GM12878 (cell line): ENCODE results near the gene TGFBRAP1. TPM values are rescaled to one million over a fixed set of nuclear protein-coding genes. Genes with fewer than 3 reads are reported as not detected.

Experiments
- ATAC-seq: fragments of 200-7000 bp; cut with Tn5 transposase; 3 replicates; pipeline ENCODE4 v1.9.1; 2020; ENCODE audit warnings: mild to moderate bottlenecking, moderate library complexity
- Bru-seq: library from RNA; stranded (reverse); fragments of 400-500 nt; gene quantifications from one replicate; lab custom pipeline; 2021; lab: Mats Ljungman, UMichigan
- BruChase-seq, 2 experiments: library from RNA; stranded (reverse); fragments of 400-500 nt; gene quantifications; one replicate each; lab custom pipeline; 2021; lab: Mats Ljungman, UMichigan
- BruUV-seq: library from RNA; stranded (reverse); fragments of 400-500 nt; replicated peaks from 2 replicates; lab custom pipeline; 2021; lab: Mats Ljungman, UMichigan
- CTCF ChIA-PET: fragments of 300-600 bp; sonication (Branson Sonifier 250); formaldehyde crosslinking; extraction: SDS; loops from one replicate; lab custom pipeline; 2021; ENCODE audit warnings: inconsistent platforms; lab: Yijun Ruan, JAX
- POLR2A ChIA-PET: fragments of 350-600 bp; formaldehyde crosslinking; extraction: SDS; loops from one replicate; lab custom pipeline; 2021; ENCODE audit warnings: inconsistent platforms; lab: Charles Lee
- RAD21 ChIA-PET: fragments of 300-600 bp; sonication (Branson Sonifier 250); formaldehyde crosslinking; loops from one replicate; lab custom pipeline; 2023; ENCODE audit warnings: antibody characterized with exemption; ENCODE audit not compliant: unreplicated experiment; lab: Charles Lee
- SMC1A ChIA-PET: fragments of 300-600 bp; sonication (Branson Sonifier 250); formaldehyde crosslinking; loops from one replicate; lab custom pipeline; 2023; ENCODE audit not compliant: unreplicated experiment, uncharacterized antibody; lab: Charles Lee
- DNase-seq: peaks from one replicate; pipeline ENCODE4 v3.0.0-alpha.2; 2011; ENCODE audit warnings: low read depth, low spot score
- FAIRE-seq: peaks from 3 replicates; lab custom pipeline; 2011; peaks lifted over from hg19 to GRCh38; lab: Jason Lieb, UNC
- H2AFZ ChIP-seq: 2 replicates; pipeline ENCODE4 v1.6.0; 2011; ENCODE audit warnings: low read depth, low read length, control low read depth; ENCODE audit not compliant: control insufficient read depth
- H3K27ac ChIP-seq: 2 replicates; pipeline ENCODE4 v1.5.1; 2011; ENCODE audit warnings: control low read depth; ENCODE audit not compliant: control insufficient read depth, insufficient read depth
- H3K27me3 ChIP-seq, 2 experiments: replicated peaks in 1 of 2; 2 replicates each; pipeline versions ENCODE4 v1.6.0 to v1.6.1; 2011; ENCODE audit warnings: low read length in 1 of 2; ENCODE audit not compliant: control insufficient read depth in 2 of 2, insufficient read depth in 2 of 2
- H3K36me3 ChIP-seq, 2 experiments: 2 replicates each; pipeline ENCODE4 v1.5.1; 2011; ENCODE audit warnings: low read length in 1 of 2; ENCODE audit not compliant: control insufficient read depth in 2 of 2, insufficient read depth in 2 of 2
- H3K4me1 ChIP-seq: 2 replicates; pipeline ENCODE4 v1.6.1; 2011; ENCODE audit warnings: mild to moderate bottlenecking, low read length, moderate library complexity, mixed read lengths; ENCODE audit not compliant: control insufficient read depth, insufficient read depth
- H3K4me2 ChIP-seq: 2 replicates; pipeline ENCODE4 v1.6.0; 2011; ENCODE audit warnings: control low read depth; ENCODE audit not compliant: control insufficient read depth, insufficient read depth
- H3K4me3 ChIP-seq: fragments of 200-600 bp; sonication (generic); 2 replicates; pipeline ENCODE4 v1.5.1; 2016
- H3K79me2 ChIP-seq: 2 replicates; pipeline ENCODE4 v1.6.0; 2011; ENCODE audit warnings: low read length; ENCODE audit not compliant: control insufficient read depth, insufficient read depth
- H3K9ac ChIP-seq: 2 replicates; pipeline ENCODE4 v1.8.0; 2011; ENCODE audit warnings: low read length, control low read depth, mixed read lengths; ENCODE audit not compliant: control insufficient read depth, insufficient read depth
- H3K9me3 ChIP-seq: replicated peaks from 3 replicates; pipeline ENCODE4 v1.5.1; 2011; ENCODE audit warnings: mild to moderate bottlenecking, low read length; ENCODE audit not compliant: control insufficient read depth, insufficient read depth
- H4K20me1 ChIP-seq: 2 replicates; pipeline ENCODE4 v1.6.0; 2011; ENCODE audit not compliant: control insufficient read depth, insufficient read depth
- ATF7 ChIP-seq: fragments of 450-650 bp; IDR thresholded peaks from 2 replicates; pipeline ENCODE4 v1.6.1; 2016; ENCODE audit warnings: low read depth, mild to moderate bottlenecking
- YBX1 ChIP-seq: fragments of 450-650 bp; IDR thresholded peaks from 2 replicates; pipeline ENCODE4 v1.6.1; 2016; ENCODE audit warnings: antibody characterized with exemption
- ZNF207 ChIP-seq: fragments of 450-650 bp; IDR thresholded peaks from 2 replicates; pipeline ENCODE4 v1.6.1; 2014; ENCODE audit warnings: antibody characterized with exemption, mild to moderate bottlenecking, borderline replicate concordance
- ZNF217 ChIP-seq: fragments of 450-650 bp; IDR thresholded peaks from 2 replicates; pipeline ENCODE4 v1.6.1; 2017; ENCODE audit warnings: antibody characterized with exemption, mild to moderate bottlenecking
- ZSCAN29 ChIP-seq: fragments of 450-650 bp; IDR thresholded peaks from 2 replicates; pipeline ENCODE4 v1.6.1; 2017; ENCODE audit warnings: mild to moderate bottlenecking, moderate library complexity
- WGBS: methylation state at CpG from one replicate; pipeline ENCODE4 v1.1.6; 2016; ENCODE audit warnings: low lambda C conversion rate; ENCODE audit not compliant: insufficient replicate concordance, insufficient coverage; ENCODE audit errors: missing lambda C conversion rate; 5-methylcytosine and 5-hydroxymethylcytosine counted together
- in situ Hi-C: fragments of 300-500 bp; cut with MboI; formaldehyde crosslinking; loops from 9 replicates; pipeline ENCODE4 v1.14.3; 2018; ENCODE audit warnings: mixed read lengths
- intact Hi-C: fragments of 100-400 bp; cut with micrococcal nuclease; formaldehyde crosslinking; loops from one replicate; pipeline ENCODE4 v1.14.2; 2022; ENCODE audit not compliant: unreplicated experiment
- long read RNA-seq, 2 experiments: library from polyadenylated mRNA; unstranded; transcript quantifications; one replicate each; pipeline ENCODE4 v2.0.0, GENCODE V29; 2019 to 2020
- polyA minus RNA-seq, 3 experiments: library from RNA; depleted of rRNA, polyadenylated mRNA; stranded (reverse); fragments of >200 nt; gene quantifications; 2 replicates each; pipeline ENCODE4 v1.2.3, GENCODE V29; 2011
- polyA plus RNA-seq, 11 experiments: library from polyadenylated mRNA; depleted of rRNA in 4 of 11; unstranded in 6 of 11; stranded (reverse) in 5 of 11; fragments of >200 nt; fragmentation: Nextera tagmentation in 4 of 11; fragmentation: Illumina TruSeq in 1 of 11; extraction: Ambion mirVana in 4 of 11; extraction: Trizol in 1 of 11; gene quantifications; 1 replicate in 1 of 11; 2 replicates in 10 of 11; pipeline versions ENCODE4 v1.2.1 to v1.2.3, GENCODE V29; 2011 to 2016; ENCODE audit warnings: inconsistent platforms in 2 of 11, missing spikeins in 2 of 11, low read depth in 1 of 11
- total RNA-seq, 4 experiments: library from RNA; depleted of rRNA in 3 of 4; stranded (reverse); fragments of >200 nt in 3 of 4; fragmentation: Illumina TruSeq in 1 of 4; extraction: Trizol in 1 of 4; gene quantifications; 2 replicates each; pipeline versions ENCODE4 v1.2.1 to v1.2.3, GENCODE V29; 2013 to 2021
- TF ChIP-seq, protein P1 (sequence below): IDR thresholded peaks from 2 replicates; pipeline ENCODE4 v1.6.1; 2012; ENCODE audit warnings: low read depth, low read length, improper control_type of control experiment
- TF ChIP-seq, protein P2 (sequence below): fragments of 450-650 bp; IDR thresholded peaks from 2 replicates; pipeline ENCODE4 v1.6.1; 2016; ENCODE audit warnings: mild to moderate bottlenecking, moderate library complexity, borderline replicate concordance

The TGFBRAP1 gene, protein sequence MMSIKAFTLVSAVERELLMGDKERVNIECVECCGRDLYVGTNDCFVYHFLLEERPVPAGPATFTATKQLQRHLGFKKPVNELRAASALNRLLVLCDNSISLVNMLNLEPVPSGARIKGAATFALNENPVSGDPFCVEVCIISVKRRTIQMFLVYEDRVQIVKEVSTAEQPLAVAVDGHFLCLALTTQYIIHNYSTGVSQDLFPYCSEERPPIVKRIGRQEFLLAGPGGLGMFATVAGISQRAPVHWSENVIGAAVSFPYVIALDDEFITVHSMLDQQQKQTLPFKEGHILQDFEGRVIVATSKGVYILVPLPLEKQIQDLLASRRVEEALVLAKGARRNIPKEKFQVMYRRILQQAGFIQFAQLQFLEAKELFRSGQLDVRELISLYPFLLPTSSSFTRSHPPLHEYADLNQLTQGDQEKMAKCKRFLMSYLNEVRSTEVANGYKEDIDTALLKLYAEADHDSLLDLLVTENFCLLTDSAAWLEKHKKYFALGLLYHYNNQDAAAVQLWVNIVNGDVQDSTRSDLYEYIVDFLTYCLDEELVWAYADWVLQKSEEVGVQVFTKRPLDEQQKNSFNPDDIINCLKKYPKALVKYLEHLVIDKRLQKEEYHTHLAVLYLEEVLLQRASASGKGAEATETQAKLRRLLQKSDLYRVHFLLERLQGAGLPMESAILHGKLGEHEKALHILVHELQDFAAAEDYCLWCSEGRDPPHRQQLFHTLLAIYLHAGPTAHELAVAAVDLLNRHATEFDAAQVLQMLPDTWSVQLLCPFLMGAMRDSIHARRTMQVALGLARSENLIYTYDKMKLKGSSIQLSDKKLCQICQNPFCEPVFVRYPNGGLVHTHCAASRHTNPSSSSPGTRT
- 28.5 and 29.8 TPM in 2 replicates for total RNA-seq (2013; cell fraction: nucleolus; rRNA removed)
- total RNA-seq (2014; rRNA removed) (27.6 and 30.0 TPM in 2 replicates), total RNA-seq (2014; rRNA removed; fragmentation: Illumina TruSeq; extraction: Trizol) (21.1 and 22.5 TPM in 2 replicates), total RNA-seq (2021) (35.2 and 37.4 TPM in 2 replicates), polyA plus RNA-seq (2011; rRNA removed) (13.0 and 16.2 TPM in 2 replicates), polyA plus RNA-seq (2014; fragmentation: Illumina TruSeq; extraction: Trizol) (23.4 and 28.0 TPM in 2 replicates), polyA plus RNA-seq (2014; fragmentation: Nextera tagmentation; extraction: Ambion mirVana) (1 to 10 TPM; 7.9 to 8.1 TPM), polyA plus RNA-seq (2014; rRNA removed) (26.5 and 28.2 TPM in 2 replicates), polyA plus RNA-seq (2016; fragmentation: Nextera tagmentation; extraction: Ambion mirVana) (10 to 100 TPM in 1 of 2 experiments, 1 to 10 TPM in 1; 8.6 to 24.9 TPM), polyA minus RNA-seq (2011; rRNA and poly(A)+ RNA removed) (26.4 and 31.2 TPM in 2 replicates), Bru-seq, nascent RNA (percentile 79 among the genes with signal in this experiment), BruChase-seq, experiment 1, labeled RNA remaining after a 6-hour chase (percentile 70 among the genes with signal in this experiment), BruChase-seq, experiment 2, labeled RNA remaining after a 2-hour chase (percentile 77 among the genes with signal in this experiment)
- 10.2 TPM for polyA plus RNA-seq (2011; ENCODE audit: low read depth)
- 20.0 and 21.0 TPM in 2 replicates for polyA plus RNA-seq (2011; cell fraction: cytosol; rRNA removed)
- 19.8 and 24.6 TPM in 2 replicates for polyA plus RNA-seq (2011; cell fraction: nucleus; rRNA removed)
- polyA plus RNA-seq (2012): 14.5 and 15.6 TPM in 2 replicates
- polyA minus RNA-seq (2011; cell fraction: cytosol; rRNA and poly(A)+ RNA removed): 12.5 and 13.8 TPM in 2 replicates
- polyA minus RNA-seq (2011; cell fraction: nucleus; rRNA and poly(A)+ RNA removed): 14.5 and 21.4 TPM in 2 replicates
- long read RNA-seq, experiment 1, partial matches to known transcripts: 3 of 7 reads
- long read RNA-seq, experiment 1, other reads (novel, unspliced or antisense): 4 of 7 reads
- long read RNA-seq, experiment 2, full-length matches to known transcripts: 2 of 26 reads
- long read RNA-seq, experiment 2, partial matches to known transcripts: 6 of 26 reads
- long read RNA-seq, experiment 2, other reads (novel, unspliced or antisense): 18 of 26 reads

DNA sequence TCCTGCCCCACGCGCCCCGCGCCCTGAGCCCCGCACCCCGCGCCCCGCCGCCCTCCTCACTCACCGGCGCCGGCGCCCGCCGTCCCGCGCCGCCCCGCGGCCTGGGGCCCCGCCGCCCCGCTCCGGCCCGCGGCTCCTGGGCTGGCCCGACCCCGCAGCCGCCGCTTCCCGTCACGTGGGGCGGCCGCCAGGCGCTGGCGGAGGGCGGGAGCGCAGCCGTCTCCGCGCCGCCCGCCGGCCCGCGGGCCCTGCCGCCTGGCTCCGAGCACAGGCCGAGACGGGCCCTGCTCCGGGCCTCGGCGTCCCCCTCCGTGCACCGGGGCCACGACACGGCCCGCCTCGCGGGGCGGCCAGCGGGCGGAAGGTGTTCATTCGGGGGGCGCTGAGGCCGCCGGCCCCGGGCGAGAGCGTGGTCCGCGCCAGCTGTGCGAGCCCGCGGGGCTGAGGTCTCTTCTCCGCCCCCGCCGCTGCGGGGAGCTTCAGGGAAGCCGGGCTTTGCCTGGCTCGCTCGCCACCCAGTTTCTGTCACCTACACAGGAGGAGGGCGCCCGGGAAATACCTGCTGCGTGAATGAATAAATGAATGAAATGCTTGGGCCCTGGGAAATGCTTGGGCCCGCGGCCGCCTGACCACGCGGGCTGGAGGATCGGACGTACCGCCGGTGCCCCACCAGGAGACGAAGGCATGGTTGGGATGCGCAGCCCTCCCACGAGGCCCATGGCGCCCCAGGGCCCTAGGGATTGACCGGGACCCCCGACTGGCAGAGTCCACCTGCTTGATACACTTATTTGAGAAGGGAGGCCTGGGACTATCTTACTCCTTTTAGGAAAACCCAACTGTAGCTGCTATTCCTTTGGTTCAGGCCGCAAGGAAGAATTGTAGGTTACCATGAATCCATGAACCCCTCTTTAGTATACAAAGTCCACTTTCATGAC lies at the start of gene TGFBRAP1:
TSS of gene TGFBRAP1 (minus strand) at position 175 of the 935 bp plus-strand sequence. CDS start 21,434 bp downstream, outside the sequence.
- ATAC-seq (peak; percentile 78), DNase-seq (no peak), FAIRE-seq (no peak)
- Histone ChIP-seq H2AFZ (peak within 1 kb of the TSS; percentile 81), H3K4me2 (peak within 1 kb of the TSS; percentile 99), H3K9me3 (no peaks in the 10 kb centered on the region), H3K27ac (peak within 1 kb of the TSS; percentile 86), H3K27me3 (no peaks in the 10 kb centered on the region), H3K79me2 (peaks cover 55% of the 10 kb centered on the region), H3K9ac (peak within 1 kb of the TSS; percentile 92), H3K4me1 (peaks cover 9% of the 10 kb centered on the region), H3K4me3 (peak within 1 kb of the TSS; percentile 88), H4K20me1 (no peaks in the 10 kb centered on the region), H3K36me3 (peaks cover 0 to 8% of the 10 kb centered on the region in 2 experiments; a peak in 2 of 4 replicates)
- in situ Hi-C loops (no loop called here), intact Hi-C loops (loop anchor here (10.0 kb wide), 1 partner anchor 415 kb away; the partner anchor contains the start of gene NCK2)
- WGBS: 4% methylated on average over 53 of the region's 101 CpGs
- POLR2A ChIA-PET: interaction anchor here (0.5 to 1.5 kb wide), 4 partner anchors 9 to 895 kb away, joined by 3 to 5 read pairs (median 3); no protein-coding TSS in a partner anchor
- CTCF ChIA-PET: interaction anchor here (0.7 to 1.4 kb wide), 3 partner anchors 20 to 215 kb away, joined by 3 read pairs; no protein-coding TSS in a partner anchor
- SMC1A ChIA-PET: interaction anchor here (0.7 to 5.0 kb wide), 5 partner anchors 9 to 19 kb away, joined by 3 to 25 read pairs (median 4); partner anchors contain the start of gene C2orf49
- no TSS peak for BruUV-seq
- RAD21 ChIA-PET: interaction anchor here (0.7 to 2.2 kb wide), 2 partner anchors 8 to 64 kb away, joined by 4 to 9 read pairs; partner anchors contain the start of gene C2orf49
- TF ChIP-seq ATF7 (no peak), YBX1 (no peak), ZSCAN29 (no peak; the same call in 1 of the 2 replicates), ZNF217 (peak; percentile 70; the same call in 1 of the 2 replicates), ZNF207 (0 out of 2 replicates have a peak, but pooled peaks have one; percentile 29)
- TF ChIP-seq, protein P1, sequence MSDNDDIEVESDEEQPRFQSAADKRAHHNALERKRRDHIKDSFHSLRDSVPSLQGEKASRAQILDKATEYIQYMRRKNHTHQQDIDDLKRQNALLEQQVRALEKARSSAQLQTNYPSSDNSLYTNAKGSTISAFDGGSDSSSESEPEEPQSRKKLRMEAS: no peak; the same call in 1 of the 2 replicates
- TF ChIP-seq, protein P2, sequence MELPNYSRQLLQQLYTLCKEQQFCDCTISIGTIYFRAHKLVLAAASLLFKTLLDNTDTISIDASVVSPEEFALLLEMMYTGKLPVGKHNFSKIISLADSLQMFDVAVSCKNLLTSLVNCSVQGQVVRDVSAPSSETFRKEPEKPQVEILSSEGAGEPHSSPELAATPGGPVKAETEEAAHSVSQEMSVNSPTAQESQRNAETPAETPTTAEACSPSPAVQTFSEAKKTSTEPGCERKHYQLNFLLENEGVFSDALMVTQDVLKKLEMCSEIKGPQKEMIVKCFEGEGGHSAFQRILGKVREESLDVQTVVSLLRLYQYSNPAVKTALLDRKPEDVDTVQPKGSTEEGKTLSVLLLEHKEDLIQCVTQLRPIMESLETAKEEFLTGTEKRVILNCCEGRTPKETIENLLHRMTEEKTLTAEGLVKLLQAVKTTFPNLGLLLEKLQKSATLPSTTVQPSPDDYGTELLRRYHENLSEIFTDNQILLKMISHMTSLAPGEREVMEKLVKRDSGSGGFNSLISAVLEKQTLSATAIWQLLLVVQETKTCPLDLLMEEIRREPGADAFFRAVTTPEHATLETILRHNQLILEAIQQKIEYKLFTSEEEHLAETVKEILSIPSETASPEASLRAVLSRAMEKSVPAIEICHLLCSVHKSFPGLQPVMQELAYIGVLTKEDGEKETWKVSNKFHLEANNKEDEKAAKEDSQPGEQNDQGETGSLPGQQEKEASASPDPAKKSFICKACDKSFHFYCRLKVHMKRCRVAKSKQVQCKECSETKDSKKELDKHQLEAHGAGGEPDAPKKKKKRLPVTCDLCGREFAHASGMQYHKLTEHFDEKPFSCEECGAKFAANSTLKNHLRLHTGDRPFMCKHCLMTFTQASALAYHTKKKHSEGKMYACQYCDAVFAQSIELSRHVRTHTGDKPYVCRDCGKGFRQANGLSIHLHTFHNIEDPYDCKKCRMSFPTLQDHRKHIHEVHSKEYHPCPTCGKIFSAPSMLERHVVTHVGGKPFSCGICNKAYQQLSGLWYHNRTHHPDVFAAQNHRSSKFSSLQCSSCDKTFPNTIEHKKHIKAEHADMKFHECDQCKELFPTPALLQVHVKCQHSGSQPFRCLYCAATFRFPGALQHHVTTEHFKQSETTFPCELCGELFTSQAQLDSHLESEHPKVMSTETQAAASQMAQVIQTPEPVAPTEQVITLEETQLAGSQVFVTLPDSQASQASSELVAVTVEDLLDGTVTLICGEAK: no peak
